ENCODE measurements around the gene SLC16A1. TPM values are rescaled to one million over a fixed set of nuclear protein-coding genes. Genes with fewer than 3 reads are reported as not detected.

Gene SLC16A1
- total and polyA plus RNA-seq, 2 experiments from 2014 or later: 231 to 593 TPM

DNA sequence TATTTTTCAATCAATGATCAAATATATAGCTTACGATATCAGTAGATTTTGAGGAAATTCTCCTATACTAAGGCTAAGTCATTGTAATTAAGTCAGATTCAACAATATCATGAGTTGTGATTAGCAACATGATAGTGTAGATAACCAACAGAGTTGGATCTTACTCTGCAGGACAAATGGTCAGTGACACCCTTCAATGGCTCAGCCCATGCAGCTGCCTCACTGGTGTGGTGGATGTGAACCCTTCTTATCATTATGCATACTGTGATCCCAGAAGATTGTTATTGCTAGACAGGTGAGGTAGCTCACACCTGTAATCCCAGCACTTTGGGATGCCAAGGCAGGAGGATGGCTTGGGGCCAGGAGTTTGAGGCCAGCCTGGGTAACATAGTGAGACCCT, 5.6 kb downstream of the SLC16A1 start:
- peaks cover 37% of the 10 kb centered on the region for H3K4me1 Mint-ChIP-seq
- H3K79me2 ChIP-seq (replicated peaks; ENCODE audit: insufficient read depth): peaks cover 100% of the 10 kb centered on the region

More for the DNA sequence above, 5.6 kb downstream of the SLC16A1 start:
- H3K9me3 Mint-ChIP-seq: no peaks in the 10 kb centered on the region
- DNase-seq (ENCODE audit: low spot score) (no peak), ATAC-seq (no peak)
- Histone ChIP-seq H4K20me1 (replicated peaks; ENCODE audit: insufficient read depth) (peaks cover 90% of the 10 kb centered on the region), H3K27ac (ENCODE audit: low read depth) (peak overlapping the region; percentile 24; the same call in 1 of the 2 replicates), H3K4me2 (0 out of 2 replicates have a peak overlapping the region, but pooled peaks have one; percentile 19), H3K4me1 (ENCODE audit: insufficient read depth) (peaks cover 33% of the 10 kb centered on the region), H2AFZ (no peak overlapping the region), H3K27me3 (ENCODE audit: insufficient read depth) (no peaks in the 10 kb centered on the region), H3K36me3 (ENCODE audit: insufficient read depth) (peaks cover 7% of the 10 kb centered on the region; the same call in 1 of the 2 replicates), H3K9me2 (ENCODE audit: insufficient read depth) (no peaks in the 10 kb centered on the region), H3F3A (replicated peaks; ENCODE audit: low read depth) (no peaks in the 10 kb centered on the region; the same call in 1 of the 2 replicates), H3K4me3 (no peak overlapping the region)
- TF ChIP-seq, protein P1, sequence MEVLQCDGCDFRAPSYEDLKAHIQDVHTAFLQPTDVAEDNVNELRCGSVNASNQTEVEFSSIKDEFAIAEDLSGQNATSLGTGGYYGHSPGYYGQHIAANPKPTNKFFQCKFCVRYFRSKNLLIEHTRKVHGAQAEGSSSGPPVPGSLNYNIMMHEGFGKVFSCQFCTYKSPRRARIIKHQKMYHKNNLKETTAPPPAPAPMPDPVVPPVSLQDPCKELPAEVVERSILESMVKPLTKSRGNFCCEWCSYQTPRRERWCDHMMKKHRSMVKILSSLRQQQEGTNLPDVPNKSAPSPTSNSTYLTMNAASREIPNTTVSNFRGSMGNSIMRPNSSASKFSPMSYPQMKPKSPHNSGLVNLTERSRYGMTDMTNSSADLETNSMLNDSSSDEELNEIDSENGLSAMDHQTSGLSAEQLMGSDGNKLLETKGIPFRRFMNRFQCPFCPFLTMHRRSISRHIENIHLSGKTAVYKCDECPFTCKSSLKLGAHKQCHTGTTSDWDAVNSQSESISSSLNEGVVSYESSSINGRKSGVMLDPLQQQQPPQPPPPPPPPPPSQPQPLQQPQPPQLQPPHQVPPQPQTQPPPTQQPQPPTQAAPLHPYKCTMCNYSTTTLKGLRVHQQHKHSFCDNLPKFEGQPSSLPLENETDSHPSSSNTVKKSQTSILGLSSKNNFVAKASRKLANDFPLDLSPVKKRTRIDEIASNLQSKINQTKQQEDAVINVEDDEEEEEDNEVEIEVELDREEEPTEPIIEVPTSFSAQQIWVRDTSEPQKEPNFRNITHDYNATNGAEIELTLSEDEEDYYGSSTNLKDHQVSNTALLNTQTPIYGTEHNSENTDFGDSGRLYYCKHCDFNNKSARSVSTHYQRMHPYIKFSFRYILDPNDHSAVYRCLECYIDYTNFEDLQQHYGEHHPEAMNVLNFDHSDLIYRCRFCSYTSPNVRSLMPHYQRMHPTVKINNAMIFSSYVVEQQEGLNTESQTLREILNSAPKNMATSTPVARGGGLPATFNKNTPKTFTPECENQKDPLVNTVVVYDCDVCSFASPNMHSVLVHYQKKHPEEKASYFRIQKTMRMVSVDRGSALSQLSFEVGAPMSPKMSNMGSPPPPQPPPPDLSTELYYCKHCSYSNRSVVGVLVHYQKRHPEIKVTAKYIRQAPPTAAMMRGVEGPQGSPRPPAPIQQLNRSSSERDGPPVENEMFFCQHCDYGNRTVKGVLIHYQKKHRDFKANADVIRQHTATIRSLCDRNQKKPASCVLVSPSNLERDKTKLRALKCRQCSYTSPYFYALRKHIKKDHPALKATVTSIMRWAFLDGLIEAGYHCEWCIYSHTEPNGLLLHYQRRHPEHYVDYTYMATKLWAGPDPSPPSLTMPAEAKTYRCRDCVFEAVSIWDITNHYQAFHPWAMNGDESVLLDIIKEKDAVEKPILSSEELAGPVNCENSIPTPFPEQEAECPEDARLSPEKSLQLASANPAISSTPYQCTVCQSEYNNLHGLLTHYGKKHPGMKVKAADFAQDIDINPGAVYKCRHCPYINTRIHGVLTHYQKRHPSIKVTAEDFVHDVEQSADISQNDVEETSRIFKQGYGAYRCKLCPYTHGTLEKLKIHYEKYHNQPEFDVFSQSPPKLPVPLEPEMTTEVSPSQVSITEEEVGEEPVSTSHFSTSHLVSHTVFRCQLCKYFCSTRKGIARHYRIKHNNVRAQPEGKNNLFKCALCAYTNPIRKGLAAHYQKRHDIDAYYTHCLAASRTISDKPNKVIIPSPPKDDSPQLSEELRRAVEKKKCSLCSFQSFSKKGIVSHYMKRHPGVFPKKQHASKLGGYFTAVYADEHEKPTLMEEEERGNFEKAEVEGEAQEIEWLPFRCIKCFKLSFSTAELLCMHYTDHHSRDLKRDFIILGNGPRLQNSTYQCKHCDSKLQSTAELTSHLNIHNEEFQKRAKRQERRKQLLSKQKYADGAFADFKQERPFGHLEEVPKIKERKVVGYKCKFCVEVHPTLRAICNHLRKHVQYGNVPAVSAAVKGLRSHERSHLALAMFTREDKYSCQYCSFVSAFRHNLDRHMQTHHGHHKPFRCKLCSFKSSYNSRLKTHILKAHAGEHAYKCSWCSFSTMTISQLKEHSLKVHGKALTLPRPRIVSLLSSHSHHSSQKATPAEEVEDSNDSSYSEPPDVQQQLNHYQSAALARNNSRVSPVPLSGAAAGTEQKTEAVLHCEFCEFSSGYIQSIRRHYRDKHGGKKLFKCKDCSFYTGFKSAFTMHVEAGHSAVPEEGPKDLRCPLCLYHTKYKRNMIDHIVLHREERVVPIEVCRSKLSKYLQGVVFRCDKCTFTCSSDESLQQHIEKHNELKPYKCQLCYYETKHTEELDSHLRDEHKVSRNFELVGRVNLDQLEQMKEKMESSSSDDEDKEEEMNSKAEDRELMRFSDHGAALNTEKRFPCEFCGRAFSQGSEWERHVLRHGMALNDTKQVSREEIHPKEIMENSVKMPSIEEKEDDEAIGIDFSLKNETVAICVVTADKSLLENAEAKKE (CRISPR knock-in tag; IDR thresholded peaks at IDR 0.05): no peak
- TF ChIP-seq CTCF (conservative IDR thresholded peaks at IDR 0.05; ENCODE audit: low read depth in 2 of 2): no peak
- no peak for TF ChIP-seq NANOG (IDR thresholded peaks at IDR 0.05; ENCODE audit: borderline replicate concordance)
- no peak for TF ChIP-seq STAT1 (IDR thresholded peaks at IDR 0.05; ENCODE audit: unreplicated experiment)
- no peak for TF ChIP-seq EZH2phosphoT487 (IDR thresholded peaks at IDR 0.05; ENCODE audit: unreplicated experiment)
- TF ChIP-seq ZNF331 (CRISPR knock-in tag; IDR thresholded peaks at IDR 0.05; ENCODE audit: low read depth): no peak
- TF ChIP-seq JUNB (IDR thresholded peaks at IDR 0.05; ENCODE audit: unreplicated experiment): no peak
- TF ChIP-seq POLR2AphosphoS5 (IDR thresholded peaks at IDR 0.05; ENCODE audit: low read depth): no peak
- peaks cover 76% of the 10 kb centered on the region for H3K36me3 Mint-ChIP-seq (ENCODE audit: low read depth)
- H3K4me3 Mint-ChIP-seq: peak overlapping the region; percentile 25; the same call in 1 of the 3 replicates
- H3K27me3 Mint-ChIP-seq (ENCODE audit: insufficient read depth, low read depth, poor library complexity): peaks cover 2% of the 10 kb centered on the region
- H3K27ac Mint-ChIP-seq: no peak overlapping the region

Data from GM23338 (cell line).